K562 (cell line): ENCODE data around the gene HMOX2. TPM values are rescaled to one million over a fixed set of nuclear protein-coding genes. Genes with fewer than 3 reads are reported as not detected.

Source experiments
- BCL6 ChIP-seq: fragments of 250-450 bp; sonication (Bioruptor Pico); IDR thresholded peaks from 2 replicates; pipeline ENCODE4 v1.4.0; 2020
- KDM2B ChIP-seq: fragments of 250-450 bp; sonication (Bioruptor Pico); IDR thresholded peaks from 2 replicates; pipeline ENCODE4 v1.8.0; 2021; ENCODE audit warnings: mild to moderate bottlenecking, moderate library complexity
- PHB ChIP-seq: fragments of 250-450 bp; sonication (Bioruptor Pico); IDR thresholded peaks from 2 replicates; pipeline ENCODE4 v1.5.0; 2021
- PHF20 ChIP-seq: fragments of 450-650 bp; IDR thresholded peaks from 2 replicates; pipeline ENCODE4 v1.6.1; 2018; ENCODE audit not compliant: partially characterized antibody
- XRCC5 ChIP-seq: fragments of 200-400 bp; formaldehyde crosslinking; IDR thresholded peaks from 2 replicates; pipeline ENCODE4 v1.6.1; 2017; ENCODE audit warnings: low read depth, mild to moderate bottlenecking, low read length
- ZNF444 ChIP-seq: fragments of 250-450 bp; sonication (Bioruptor Pico); IDR thresholded peaks from 2 replicates; pipeline ENCODE4 v1.4.0; 2020; ENCODE audit warnings: mild to moderate bottlenecking, moderate library complexity
- ZNF75A ChIP-seq: fragments of 450-650 bp; formaldehyde crosslinking; IDR thresholded peaks from 2 replicates; pipeline ENCODE4 v1.4.0; 2020; ENCODE audit warnings: mild to moderate bottlenecking
- polyA plus RNA-seq, 8 experiments: library from polyadenylated mRNA; depleted of rRNA in 4 of 8; stranded (reverse) in 5 of 8; unstranded in 3 of 8; fragments of >200 nt; fragmentation: Nextera tagmentation in 2 of 8; fragmentation: Illumina TruSeq in 1 of 8; extraction: Ambion mirVana in 2 of 8; extraction: Trizol in 1 of 8; gene quantifications; 2 replicates each; pipeline versions ENCODE4 v1.2.1 to v1.2.3, GENCODE V29; 2011 to 2014; ENCODE audit warnings: inconsistent platforms in 1 of 8, missing spikeins in 1 of 8
- total RNA-seq, 7 experiments: library from RNA; depleted of rRNA in 6 of 7; stranded (reverse); fragments of >200 nt in 6 of 7; fragmentation: Illumina TruSeq in 2 of 7; extraction: Trizol in 2 of 7; gene quantifications; 2 replicates each; pipeline versions ENCODE4 v1.2.1 to v1.2.3, GENCODE V29; 2011 to 2021; ENCODE audit warnings: low replicate concordance in 1 of 7
- TF ChIP-seq, protein P1 (sequence below): fragments of 200-800 bp; sonication (Bioruptor generic); IDR thresholded peaks from 2 replicates; pipeline ENCODE4 v1.6.1; 2016; ENCODE audit warnings: missing genetic modification characterization, missing compliant biosample characterization
- TF ChIP-seq, protein P2 (sequence below): fragments of 450-650 bp; IDR thresholded peaks from 2 replicates; pipeline ENCODE4 v1.7.1; 2018; ENCODE audit warnings: mild to moderate bottlenecking, low read depth; ENCODE audit not compliant: partially characterized antibody
- TF ChIP-seq, protein P3 (sequence below), 2 experiments: fragments of 450-650 bp; formaldehyde crosslinking in 1 of 2; IDR thresholded peaks; 2 replicates each; pipeline versions ENCODE4 v1.4.0 to v1.6.1; 2014 to 2020; ENCODE audit warnings: mild to moderate bottlenecking in 2 of 2, borderline replicate concordance in 1 of 2, low read depth in 1 of 2

The HMOX2 gene
- total and polyA plus RNA-seq, 9 of the 15 experiments (the other 6 are each of a cell fraction or from before 2014, with no cell fraction given), result 26.8 to 87.4 (median 57.4) TPM

DNA sequence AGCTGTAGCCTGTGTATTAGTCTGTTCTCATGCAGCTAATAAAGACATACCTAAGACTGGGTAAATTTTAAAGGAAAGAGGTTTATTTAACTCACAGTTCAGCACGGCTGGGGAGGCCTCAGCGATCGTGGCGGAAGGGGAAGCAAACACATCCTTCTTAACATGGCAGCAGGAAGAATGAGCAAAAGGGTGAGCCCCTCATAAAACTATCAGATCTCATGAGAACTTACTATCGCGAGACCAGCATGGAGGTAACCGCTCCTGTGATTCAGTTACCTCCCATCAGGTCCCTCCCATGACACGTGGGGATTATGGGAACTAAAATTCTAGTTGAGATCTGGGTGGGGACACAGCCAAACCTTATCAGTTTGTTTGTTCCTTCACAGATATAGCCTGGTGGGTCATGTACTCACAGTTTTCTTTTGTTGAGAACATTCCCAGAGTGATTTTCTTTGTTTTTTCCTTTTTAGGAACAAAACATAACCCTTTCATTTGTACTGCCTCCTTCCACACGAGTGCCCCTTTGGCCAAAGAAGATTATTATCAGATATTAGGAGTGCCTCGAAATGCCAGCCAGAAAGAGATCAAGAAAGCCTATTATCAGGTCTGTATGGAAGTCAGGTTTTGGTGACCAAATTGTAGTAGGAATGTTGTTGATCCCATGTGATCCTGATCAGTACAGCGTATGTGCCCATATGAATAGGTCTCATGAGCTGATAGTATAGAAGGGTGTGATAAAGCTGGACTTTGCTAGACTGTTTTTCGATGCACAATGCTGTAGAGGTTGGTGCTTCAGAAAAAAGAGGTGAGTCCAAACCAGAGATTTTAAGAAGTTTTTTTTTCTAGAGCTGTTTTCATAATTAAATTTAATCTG, 42.0 kb upstream of the HMOX2 start (continued):
- TF ChIP-seq, protein P1, sequence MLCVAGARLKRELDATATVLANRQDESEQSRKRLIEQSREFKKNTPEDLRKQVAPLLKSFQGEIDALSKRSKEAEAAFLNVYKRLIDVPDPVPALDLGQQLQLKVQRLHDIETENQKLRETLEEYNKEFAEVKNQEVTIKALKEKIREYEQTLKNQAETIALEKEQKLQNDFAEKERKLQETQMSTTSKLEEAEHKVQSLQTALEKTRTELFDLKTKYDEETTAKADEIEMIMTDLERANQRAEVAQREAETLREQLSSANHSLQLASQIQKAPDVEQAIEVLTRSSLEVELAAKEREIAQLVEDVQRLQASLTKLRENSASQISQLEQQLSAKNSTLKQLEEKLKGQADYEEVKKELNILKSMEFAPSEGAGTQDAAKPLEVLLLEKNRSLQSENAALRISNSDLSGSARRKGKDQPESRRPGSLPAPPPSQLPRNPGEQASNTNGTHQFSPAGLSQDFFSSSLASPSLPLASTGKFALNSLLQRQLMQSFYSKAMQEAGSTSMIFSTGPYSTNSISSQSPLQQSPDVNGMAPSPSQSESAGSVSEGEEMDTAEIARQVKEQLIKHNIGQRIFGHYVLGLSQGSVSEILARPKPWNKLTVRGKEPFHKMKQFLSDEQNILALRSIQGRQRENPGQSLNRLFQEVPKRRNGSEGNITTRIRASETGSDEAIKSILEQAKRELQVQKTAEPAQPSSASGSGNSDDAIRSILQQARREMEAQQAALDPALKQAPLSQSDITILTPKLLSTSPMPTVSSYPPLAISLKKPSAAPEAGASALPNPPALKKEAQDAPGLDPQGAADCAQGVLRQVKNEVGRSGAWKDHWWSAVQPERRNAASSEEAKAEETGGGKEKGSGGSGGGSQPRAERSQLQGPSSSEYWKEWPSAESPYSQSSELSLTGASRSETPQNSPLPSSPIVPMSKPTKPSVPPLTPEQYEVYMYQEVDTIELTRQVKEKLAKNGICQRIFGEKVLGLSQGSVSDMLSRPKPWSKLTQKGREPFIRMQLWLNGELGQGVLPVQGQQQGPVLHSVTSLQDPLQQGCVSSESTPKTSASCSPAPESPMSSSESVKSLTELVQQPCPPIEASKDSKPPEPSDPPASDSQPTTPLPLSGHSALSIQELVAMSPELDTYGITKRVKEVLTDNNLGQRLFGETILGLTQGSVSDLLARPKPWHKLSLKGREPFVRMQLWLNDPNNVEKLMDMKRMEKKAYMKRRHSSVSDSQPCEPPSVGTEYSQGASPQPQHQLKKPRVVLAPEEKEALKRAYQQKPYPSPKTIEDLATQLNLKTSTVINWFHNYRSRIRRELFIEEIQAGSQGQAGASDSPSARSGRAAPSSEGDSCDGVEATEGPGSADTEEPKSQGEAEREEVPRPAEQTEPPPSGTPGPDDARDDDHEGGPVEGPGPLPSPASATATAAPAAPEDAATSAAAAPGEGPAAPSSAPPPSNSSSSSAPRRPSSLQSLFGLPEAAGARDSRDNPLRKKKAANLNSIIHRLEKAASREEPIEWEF (CRISPR knock-in tag), result no peak
- no peak for TF ChIP-seq BCL6
- no peak for TF ChIP-seq KDM2B (CRISPR knock-in tag)
- no peak for TF ChIP-seq XRCC5
- TF ChIP-seq ZNF75A (CRISPR knock-in tag), result no peak
- peak; percentile 35 for TF ChIP-seq PHF20
- no peak for TF ChIP-seq PHB (CRISPR knock-in tag)
- TF ChIP-seq, protein P2, sequence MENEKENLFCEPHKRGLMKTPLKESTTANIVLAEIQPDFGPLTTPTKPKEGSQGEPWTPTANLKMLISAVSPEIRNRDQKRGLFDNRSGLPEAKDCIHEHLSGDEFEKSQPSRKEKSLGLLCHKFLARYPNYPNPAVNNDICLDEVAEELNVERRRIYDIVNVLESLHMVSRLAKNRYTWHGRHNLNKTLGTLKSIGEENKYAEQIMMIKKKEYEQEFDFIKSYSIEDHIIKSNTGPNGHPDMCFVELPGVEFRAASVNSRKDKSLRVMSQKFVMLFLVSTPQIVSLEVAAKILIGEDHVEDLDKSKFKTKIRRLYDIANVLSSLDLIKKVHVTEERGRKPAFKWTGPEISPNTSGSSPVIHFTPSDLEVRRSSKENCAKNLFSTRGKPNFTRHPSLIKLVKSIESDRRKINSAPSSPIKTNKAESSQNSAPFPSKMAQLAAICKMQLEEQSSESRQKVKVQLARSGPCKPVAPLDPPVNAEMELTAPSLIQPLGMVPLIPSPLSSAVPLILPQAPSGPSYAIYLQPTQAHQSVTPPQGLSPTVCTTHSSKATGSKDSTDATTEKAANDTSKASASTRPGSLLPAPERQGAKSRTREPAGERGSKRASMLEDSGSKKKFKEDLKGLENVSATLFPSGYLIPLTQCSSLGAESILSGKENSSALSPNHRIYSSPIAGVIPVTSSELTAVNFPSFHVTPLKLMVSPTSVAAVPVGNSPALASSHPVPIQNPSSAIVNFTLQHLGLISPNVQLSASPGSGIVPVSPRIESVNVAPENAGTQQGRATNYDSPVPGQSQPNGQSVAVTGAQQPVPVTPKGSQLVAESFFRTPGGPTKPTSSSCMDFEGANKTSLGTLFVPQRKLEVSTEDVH, result no peak
- TF ChIP-seq ZNF444 (CRISPR knock-in tag), result no peak
- TF ChIP-seq, protein P3, sequence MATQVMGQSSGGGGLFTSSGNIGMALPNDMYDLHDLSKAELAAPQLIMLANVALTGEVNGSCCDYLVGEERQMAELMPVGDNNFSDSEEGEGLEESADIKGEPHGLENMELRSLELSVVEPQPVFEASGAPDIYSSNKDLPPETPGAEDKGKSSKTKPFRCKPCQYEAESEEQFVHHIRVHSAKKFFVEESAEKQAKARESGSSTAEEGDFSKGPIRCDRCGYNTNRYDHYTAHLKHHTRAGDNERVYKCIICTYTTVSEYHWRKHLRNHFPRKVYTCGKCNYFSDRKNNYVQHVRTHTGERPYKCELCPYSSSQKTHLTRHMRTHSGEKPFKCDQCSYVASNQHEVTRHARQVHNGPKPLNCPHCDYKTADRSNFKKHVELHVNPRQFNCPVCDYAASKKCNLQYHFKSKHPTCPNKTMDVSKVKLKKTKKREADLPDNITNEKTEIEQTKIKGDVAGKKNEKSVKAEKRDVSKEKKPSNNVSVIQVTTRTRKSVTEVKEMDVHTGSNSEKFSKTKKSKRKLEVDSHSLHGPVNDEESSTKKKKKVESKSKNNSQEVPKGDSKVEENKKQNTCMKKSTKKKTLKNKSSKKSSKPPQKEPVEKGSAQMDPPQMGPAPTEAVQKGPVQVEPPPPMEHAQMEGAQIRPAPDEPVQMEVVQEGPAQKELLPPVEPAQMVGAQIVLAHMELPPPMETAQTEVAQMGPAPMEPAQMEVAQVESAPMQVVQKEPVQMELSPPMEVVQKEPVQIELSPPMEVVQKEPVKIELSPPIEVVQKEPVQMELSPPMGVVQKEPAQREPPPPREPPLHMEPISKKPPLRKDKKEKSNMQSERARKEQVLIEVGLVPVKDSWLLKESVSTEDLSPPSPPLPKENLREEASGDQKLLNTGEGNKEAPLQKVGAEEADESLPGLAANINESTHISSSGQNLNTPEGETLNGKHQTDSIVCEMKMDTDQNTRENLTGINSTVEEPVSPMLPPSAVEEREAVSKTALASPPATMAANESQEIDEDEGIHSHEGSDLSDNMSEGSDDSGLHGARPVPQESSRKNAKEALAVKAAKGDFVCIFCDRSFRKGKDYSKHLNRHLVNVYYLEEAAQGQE (IDR thresholded peaks at IDR 0.05; ENCODE audit: borderline replicate concordance), result no peak; the same call in 1 of the 2 replicates
- TF ChIP-seq, protein P3 (CRISPR knock-in tag; IDR thresholded peaks at IDR 0.05; ENCODE audit: low read depth), result no peak
